HepG2 (cell line): ENCODE measurements around the gene TBC1D22A.

Source experiments
- BRD4 ChIP-seq: sonication (generic); formaldehyde crosslinking; IDR thresholded peaks from 2 replicates; pipeline ENCODE4 v1.4.0; 2020; ENCODE audit warnings: missing genetic modification reagents
- EP300 ChIP-seq, 3 experiments: sonication (generic) in 1 of 3; formaldehyde crosslinking in 1 of 3; IDR thresholded peaks; 2 replicates each; pipeline versions ENCODE4 v1.5.1 to v1.6.1; 2011 to 2020; ENCODE audit warnings: low read depth in 2 of 3, low read length in 2 of 3, borderline replicate concordance in 1 of 3, improper control_type of control experiment in 1 of 3, mild to moderate bottlenecking in 1 of 3, missing genetic modification reagents in 1 of 3, moderate library complexity in 1 of 3
- EZH2 ChIP-seq: conservative IDR thresholded peaks from 2 replicates; pipeline ENCODE4 v1.6.1; 2012; ENCODE audit warnings: mild to moderate bottlenecking, low read depth, low read length, moderate library complexity
- KAT8 ChIP-seq: IDR thresholded peaks from 2 replicates; pipeline ENCODE4 v1.6.1; 2016; ENCODE audit warnings: missing genetic modification reagents, missing compliant biosample characterization
- KLF9 ChIP-seq: IDR thresholded peaks from 2 replicates; pipeline ENCODE4 v1.6.1; 2016; ENCODE audit warnings: low read depth
- NR2F2 ChIP-seq: IDR thresholded peaks from 2 replicates; pipeline ENCODE4 v1.6.1; 2012; ENCODE audit warnings: low read depth, inconsistent platforms, borderline replicate concordance
- POLR2AphosphoS5 ChIP-seq: IDR thresholded peaks from 2 replicates; pipeline ENCODE4 v1.6.1; 2012; ENCODE audit warnings: low read depth, low read length
- TAF1 ChIP-seq: sonication (generic); formaldehyde crosslinking; IDR thresholded peaks from 2 replicates; pipeline ENCODE4 v1.4.0; 2020; ENCODE audit warnings: missing genetic modification reagents
- TF ChIP-seq, protein P1 (sequence below): sonication (generic); formaldehyde crosslinking; IDR thresholded peaks from 2 replicates; pipeline ENCODE4 v1.4.0; 2020; ENCODE audit warnings: missing genetic modification reagents, borderline replicate concordance
- TF ChIP-seq, protein P2 (sequence below): IDR thresholded peaks from 2 replicates; pipeline ENCODE4 v1.6.1; 2016; ENCODE audit warnings: low read depth, missing genetic modification reagents, missing compliant biosample characterization
- TF ChIP-seq, protein P3 (sequence below): sonication (generic); IDR thresholded peaks from 2 replicates; pipeline ENCODE4 v1.6.1; 2016; ENCODE audit warnings: low read depth, borderline replicate concordance
- TF ChIP-seq, protein P4 (sequence below): sonication (generic); formaldehyde crosslinking; IDR thresholded peaks from 2 replicates; pipeline ENCODE4 v1.5.0; 2020; ENCODE audit warnings: mild to moderate bottlenecking, missing genetic modification reagents, moderate library complexity
- TF ChIP-seq, protein P5 (sequence below): sonication (generic); formaldehyde crosslinking; IDR thresholded peaks from 2 replicates; pipeline ENCODE4 v1.4.0; 2020; ENCODE audit warnings: mild to moderate bottlenecking, missing genetic modification reagents

DNA sequence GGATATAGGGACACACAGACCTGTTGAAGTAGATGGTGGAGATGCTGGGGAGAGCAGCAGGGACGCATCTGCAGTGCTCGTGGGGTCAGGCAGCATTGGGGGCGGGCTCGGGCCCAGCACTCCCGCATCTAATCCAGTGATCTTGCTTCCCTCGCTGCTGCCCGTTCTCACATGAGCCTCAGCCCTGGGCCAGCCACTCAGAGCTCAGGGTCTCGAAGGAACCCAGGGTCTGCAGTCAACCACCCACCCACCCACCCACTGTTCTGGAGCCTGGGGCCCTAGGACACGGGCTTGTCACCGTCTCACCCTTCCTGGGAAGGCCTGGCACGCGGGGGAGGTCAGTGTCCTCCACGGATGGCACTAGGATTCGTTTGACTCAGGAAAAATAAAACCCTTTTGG is 406.0 kb downstream of the TBC1D22A start:
- TF ChIP-seq, protein P1, sequence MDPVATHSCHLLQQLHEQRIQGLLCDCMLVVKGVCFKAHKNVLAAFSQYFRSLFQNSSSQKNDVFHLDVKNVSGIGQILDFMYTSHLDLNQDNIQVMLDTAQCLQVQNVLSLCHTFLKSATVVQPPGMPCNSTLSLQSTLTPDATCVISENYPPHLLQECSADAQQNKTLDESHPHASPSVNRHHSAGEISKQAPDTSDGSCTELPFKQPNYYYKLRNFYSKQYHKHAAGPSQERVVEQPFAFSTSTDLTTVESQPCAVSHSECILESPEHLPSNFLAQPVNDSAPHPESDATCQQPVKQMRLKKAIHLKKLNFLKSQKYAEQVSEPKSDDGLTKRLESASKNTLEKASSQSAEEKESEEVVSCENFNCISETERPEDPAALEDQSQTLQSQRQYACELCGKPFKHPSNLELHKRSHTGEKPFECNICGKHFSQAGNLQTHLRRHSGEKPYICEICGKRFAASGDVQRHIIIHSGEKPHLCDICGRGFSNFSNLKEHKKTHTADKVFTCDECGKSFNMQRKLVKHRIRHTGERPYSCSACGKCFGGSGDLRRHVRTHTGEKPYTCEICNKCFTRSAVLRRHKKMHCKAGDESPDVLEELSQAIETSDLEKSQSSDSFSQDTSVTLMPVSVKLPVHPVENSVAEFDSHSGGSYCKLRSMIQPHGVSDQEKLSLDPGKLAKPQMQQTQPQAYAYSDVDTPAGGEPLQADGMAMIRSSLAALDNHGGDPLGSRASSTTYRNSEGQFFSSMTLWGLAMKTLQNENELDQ (CRISPR knock-in tag), result no peak
- TF ChIP-seq EZH2 (no peak), KAT8 (CRISPR knock-in tag) (no peak), KLF9 (CRISPR knock-in tag) (no peak), BRD4 (CRISPR knock-in tag) (no peak), POLR2AphosphoS5 (no peak), NR2F2 (no peak), EP300 (IDR thresholded peaks at IDR 0.05; ENCODE audit: low read depth in 2 of 2, low read length in 2 of 2) (no peak), EP300 (CRISPR knock-in tag; IDR thresholded peaks at IDR 0.05; ENCODE audit: borderline replicate concordance) (no peak), TAF1 (CRISPR knock-in tag) (no peak)
- TF ChIP-seq, protein P2, sequence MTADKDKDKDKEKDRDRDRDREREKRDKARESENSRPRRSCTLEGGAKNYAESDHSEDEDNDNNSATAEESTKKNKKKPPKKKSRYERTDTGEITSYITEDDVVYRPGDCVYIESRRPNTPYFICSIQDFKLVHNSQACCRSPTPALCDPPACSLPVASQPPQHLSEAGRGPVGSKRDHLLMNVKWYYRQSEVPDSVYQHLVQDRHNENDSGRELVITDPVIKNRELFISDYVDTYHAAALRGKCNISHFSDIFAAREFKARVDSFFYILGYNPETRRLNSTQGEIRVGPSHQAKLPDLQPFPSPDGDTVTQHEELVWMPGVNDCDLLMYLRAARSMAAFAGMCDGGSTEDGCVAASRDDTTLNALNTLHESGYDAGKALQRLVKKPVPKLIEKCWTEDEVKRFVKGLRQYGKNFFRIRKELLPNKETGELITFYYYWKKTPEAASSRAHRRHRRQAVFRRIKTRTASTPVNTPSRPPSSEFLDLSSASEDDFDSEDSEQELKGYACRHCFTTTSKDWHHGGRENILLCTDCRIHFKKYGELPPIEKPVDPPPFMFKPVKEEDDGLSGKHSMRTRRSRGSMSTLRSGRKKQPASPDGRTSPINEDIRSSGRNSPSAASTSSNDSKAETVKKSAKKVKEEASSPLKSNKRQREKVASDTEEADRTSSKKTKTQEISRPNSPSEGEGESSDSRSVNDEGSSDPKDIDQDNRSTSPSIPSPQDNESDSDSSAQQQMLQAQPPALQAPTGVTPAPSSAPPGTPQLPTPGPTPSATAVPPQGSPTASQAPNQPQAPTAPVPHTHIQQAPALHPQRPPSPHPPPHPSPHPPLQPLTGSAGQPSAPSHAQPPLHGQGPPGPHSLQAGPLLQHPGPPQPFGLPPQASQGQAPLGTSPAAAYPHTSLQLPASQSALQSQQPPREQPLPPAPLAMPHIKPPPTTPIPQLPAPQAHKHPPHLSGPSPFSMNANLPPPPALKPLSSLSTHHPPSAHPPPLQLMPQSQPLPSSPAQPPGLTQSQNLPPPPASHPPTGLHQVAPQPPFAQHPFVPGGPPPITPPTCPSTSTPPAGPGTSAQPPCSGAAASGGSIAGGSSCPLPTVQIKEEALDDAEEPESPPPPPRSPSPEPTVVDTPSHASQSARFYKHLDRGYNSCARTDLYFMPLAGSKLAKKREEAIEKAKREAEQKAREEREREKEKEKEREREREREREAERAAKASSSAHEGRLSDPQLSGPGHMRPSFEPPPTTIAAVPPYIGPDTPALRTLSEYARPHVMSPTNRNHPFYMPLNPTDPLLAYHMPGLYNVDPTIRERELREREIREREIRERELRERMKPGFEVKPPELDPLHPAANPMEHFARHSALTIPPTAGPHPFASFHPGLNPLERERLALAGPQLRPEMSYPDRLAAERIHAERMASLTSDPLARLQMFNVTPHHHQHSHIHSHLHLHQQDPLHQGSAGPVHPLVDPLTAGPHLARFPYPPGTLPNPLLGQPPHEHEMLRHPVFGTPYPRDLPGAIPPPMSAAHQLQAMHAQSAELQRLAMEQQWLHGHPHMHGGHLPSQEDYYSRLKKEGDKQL (CRISPR knock-in tag), result no peak
- TF ChIP-seq, protein P3, sequence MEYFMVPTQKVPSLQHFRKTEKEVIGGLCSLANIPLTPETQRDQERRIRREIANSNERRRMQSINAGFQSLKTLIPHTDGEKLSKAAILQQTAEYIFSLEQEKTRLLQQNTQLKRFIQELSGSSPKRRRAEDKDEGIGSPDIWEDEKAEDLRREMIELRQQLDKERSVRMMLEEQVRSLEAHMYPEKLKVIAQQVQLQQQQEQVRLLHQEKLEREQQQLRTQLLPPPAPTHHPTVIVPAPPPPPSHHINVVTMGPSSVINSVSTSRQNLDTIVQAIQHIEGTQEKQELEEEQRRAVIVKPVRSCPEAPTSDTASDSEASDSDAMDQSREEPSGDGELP, result no peak
- TF ChIP-seq, protein P4, sequence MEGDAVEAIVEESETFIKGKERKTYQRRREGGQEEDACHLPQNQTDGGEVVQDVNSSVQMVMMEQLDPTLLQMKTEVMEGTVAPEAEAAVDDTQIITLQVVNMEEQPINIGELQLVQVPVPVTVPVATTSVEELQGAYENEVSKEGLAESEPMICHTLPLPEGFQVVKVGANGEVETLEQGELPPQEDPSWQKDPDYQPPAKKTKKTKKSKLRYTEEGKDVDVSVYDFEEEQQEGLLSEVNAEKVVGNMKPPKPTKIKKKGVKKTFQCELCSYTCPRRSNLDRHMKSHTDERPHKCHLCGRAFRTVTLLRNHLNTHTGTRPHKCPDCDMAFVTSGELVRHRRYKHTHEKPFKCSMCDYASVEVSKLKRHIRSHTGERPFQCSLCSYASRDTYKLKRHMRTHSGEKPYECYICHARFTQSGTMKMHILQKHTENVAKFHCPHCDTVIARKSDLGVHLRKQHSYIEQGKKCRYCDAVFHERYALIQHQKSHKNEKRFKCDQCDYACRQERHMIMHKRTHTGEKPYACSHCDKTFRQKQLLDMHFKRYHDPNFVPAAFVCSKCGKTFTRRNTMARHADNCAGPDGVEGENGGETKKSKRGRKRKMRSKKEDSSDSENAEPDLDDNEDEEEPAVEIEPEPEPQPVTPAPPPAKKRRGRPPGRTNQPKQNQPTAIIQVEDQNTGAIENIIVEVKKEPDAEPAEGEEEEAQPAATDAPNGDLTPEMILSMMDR, result no peak
- TF ChIP-seq, protein P5, sequence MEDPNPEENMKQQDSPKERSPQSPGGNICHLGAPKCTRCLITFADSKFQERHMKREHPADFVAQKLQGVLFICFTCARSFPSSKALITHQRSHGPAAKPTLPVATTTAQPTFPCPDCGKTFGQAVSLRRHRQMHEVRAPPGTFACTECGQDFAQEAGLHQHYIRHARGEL (CRISPR knock-in tag), result no peak
